GM21526 (cell line): ENCODE data around the gene SSX2.
"Not testable (repeated sequence)": the region's sequence is repeated elsewhere in the genome, so short reads cannot be mapped to it uniquely, and the experiment has no call there.

ENCODE experiments used
- ATAC-seq: cut with Tn5 transposase; IDR thresholded peaks from one replicate; pipeline ENCODE4 v1.9.1; 2021; ENCODE audit warnings: moderate library complexity; ENCODE audit not compliant: unreplicated experiment, low FRiP score

SSX2 gene

DNA sequence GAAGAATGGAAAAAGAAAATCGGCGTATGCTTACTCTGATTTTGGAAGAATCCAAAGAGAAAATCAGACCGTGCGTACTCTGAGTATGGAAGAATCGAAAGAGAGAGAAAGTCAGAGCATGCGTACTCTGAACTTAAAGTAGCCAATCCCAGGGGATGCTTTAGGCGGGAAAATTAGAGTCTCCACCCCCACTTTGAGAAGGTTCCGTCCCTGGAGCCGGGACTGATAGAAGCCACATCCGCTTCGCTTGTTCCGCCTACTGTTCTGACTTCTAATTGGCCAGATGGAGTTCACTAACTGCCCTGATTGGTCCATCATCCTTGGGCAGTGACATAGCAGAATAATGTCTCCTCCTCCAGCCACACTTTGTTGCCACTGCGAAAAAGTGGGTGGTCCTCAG, at the start of gene SSX2:
Gene SSX2 (minus strand): TSS at position 101 of the 400 bp plus-strand sequence. CDS start 1,429 bp downstream, outside the sequence.
- not testable (repeated sequence) for ATAC-seq

- ATAC-seq, result not testable (repeated sequence)
These were observed 44.0 kb upstream of the SSX2 start, which contains the start of gene SSX2B for GRCh38 chrX:52750952-52751351. TSS of gene SSX2B (plus strand) at chrX:52751252. CDS start at chrX:52752681, 1,429 bp downstream.

DNA sequence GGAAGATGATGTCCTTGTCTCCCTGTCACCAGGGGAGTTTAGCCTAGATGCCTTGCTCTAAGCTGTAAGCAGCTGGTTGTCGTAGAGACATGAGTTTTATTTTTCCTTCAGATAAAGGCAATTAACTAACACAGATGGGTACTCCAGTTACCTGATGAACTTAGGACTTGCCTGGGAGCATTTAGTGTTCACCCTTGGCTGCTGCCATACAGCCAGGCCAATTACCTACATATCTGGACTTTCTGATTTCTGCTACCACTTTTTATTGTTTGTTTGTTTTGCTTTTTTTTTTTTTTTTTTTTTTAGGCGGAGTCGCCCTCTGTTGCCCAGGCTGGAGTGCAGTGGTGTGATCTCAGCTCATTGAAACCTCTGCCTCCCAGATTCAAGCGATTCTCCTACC, 14.9 kb downstream of the SSX2 start:
- ATAC-seq, result not testable (repeated sequence)

DNA sequence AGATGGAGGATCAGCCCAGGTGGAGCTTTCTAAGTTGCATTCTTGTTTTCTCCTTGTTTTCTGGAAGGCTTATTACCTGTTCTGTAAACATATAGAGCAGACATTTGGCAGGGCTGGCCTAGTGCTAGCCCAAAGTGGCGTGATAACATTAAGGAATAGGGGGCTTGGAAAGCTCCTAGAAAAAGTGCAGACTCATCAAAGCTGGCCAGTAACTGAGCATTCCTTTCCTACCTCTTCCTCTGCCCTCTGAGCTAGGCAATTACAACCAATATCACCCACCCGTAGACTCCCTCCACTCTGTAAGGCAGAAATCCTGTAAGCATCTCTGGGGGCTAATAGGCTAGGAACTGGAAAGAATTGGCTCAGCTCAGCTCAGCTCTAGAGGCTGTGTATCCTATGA, 44.8 kb downstream of the SSX2 start:
- not testable (repeated sequence) for ATAC-seq

DNA sequence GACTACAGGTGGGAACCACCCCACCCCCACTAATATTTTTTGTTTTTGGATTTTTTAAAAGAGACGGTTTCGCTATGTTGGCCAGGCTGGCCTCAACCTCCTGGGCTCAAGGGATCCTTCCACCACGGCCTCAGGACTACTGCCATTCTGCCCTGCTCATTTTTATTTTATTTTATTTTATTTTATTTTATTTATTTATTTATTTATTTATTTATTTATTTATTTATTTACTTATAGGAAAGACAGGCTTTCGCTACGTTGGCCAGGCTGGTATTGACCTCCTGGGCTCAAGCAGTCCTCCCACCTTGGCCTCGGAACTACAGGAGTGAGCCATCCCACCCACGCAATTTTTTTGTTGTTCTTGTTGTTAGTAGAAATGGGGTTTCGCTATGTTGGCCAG, 51.5 kb downstream of the SSX2 start:
- ATAC-seq, result not testable (repeated sequence)

GRCh38 chrX:52654800-52655199, 52.2 kb downstream of the SSX2 start, which contains the start of gene SSX7:
TSS of gene SSX7 (minus strand) at chrX:52654900. CDS start at chrX:52653472, 1,428 bp downstream.
- not testable (repeated sequence) for ATAC-seq

DNA sequence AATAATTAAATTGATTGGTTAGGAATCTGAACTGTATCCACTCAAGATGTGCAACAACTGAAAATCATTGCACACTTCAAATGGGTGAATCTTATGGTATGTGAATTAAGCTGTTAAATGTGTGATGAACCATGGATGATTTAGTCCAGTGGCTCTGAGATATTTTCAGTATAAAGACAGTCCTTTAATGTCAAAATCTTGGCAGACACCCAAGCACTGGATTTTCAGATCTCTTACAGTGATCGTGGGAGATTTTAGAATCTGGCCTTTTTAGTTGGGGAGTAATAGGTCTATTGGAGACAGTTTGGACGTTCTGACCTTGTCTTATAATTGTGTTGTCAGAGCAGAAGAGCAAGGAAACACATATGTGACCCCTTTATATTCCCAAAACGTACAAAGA, 56.3 kb downstream of the SSX2 start:
- not testable (repeated sequence) for ATAC-seq

DNA sequence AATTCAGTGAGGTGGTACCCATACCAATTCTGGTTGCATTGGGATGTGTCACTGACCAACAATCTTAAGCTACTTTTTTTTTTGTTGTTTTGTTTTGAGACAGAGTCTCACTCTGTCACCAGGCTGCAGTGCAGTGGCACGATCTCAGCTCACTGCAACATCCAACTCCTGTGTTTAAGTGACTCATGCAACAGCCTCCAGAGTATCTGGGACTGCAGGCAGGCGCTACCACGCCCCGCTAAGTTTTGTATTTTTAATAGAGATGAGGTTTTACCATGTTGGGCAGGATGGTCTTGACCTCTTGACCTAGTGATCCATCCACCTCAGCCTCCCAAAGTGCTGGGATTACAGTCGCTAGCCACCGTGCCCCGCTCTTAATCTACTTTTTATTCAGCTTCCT, 58.0 kb downstream of the SSX2 start:
- ATAC-seq, result not testable (repeated sequence)
